K562 (cell line): Measurements from ENCODE around the gene ERVK3-1. TPM values are rescaled to one million over a fixed set of nuclear protein-coding genes. Genes with fewer than 3 reads are reported as not detected.
A peak's percentile ranks its signal among the peaks of the same experiment; 100 is the strongest.

Experiments used
- ATAC-seq: fragments of 200-7000 bp; cut with Tn5 transposase; 3 replicates; pipeline ENCODE4 v1.9.1; 2020; ENCODE audit warnings: moderate library complexity
- BruUV-seq: library from RNA; stranded (reverse); fragments of 400-500 nt; replicated peaks from 2 replicates; lab custom pipeline; 2021; lab: Mats Ljungman, UMichigan
- CTCF ChIA-PET: fragments of 300-600 bp; formaldehyde crosslinking; extraction: SDS; loops from one replicate; lab custom pipeline; 2021; ENCODE audit warnings: low intra/inter-chr PET ratio; lab: Yijun Ruan, JAX
- POLR2A ChIA-PET: fragments of 300-600, 350-650 bp; sonication (Branson Sonifier 250); formaldehyde crosslinking; extraction: SDS; loops from one replicate; lab custom pipeline; 2021; ENCODE audit warnings: antibody characterized with exemption, inconsistent platforms; lab: Yijun Ruan, JAX
- DNase-seq, 4 experiments: peaks; one replicate each; pipeline versions ENCODE4 v3.0.0 to v3.0.0-alpha.2; 2011 to 2018; ENCODE audit warnings: low spot score in 3 of 4, mixed read lengths in 3 of 4; ENCODE audit errors: extremely low read depth in 1 of 4
- FAIRE-seq: peaks from 2 replicates; lab custom pipeline; 2011; peaks lifted over from hg19 to GRCh38; lab: Jason Lieb, UNC
- H2AFZ ChIP-seq: 2 replicates; pipeline ENCODE4 v1.6.0; 2011; ENCODE audit warnings: low read depth, low read length, control low read depth, inconsistent platforms
- H3K27ac ChIP-seq: fragments of 200-600 bp; 3 replicates; pipeline ENCODE4 v1.8.0; 2011; ENCODE audit warnings: low read depth, mild to moderate bottlenecking, control low read depth, inconsistent platforms, low read length, moderate library complexity, mixed read lengths; ENCODE audit errors: extremely low read depth
- H3K27me3 ChIP-seq, 2 experiments: fragments of 300-600 bp in 1 of 2; 2 replicates in 1 of 2; 3 replicates in 1 of 2; pipeline versions ENCODE4 v1.6.0 to v1.8.0; 2011; ENCODE audit warnings: inconsistent platforms in 2 of 2, low read length in 2 of 2, mild to moderate bottlenecking in 1 of 2, mixed read lengths in 1 of 2, moderate library complexity in 1 of 2; ENCODE audit not compliant: control insufficient read depth in 2 of 2, insufficient read depth in 2 of 2
- H3K36me3 ChIP-seq: fragments of 300-600 bp; 3 replicates; pipeline ENCODE4 v1.8.0; 2011; ENCODE audit warnings: mild to moderate bottlenecking, low read length, inconsistent platforms; ENCODE audit not compliant: control insufficient read depth, insufficient read depth
- H3K4me1 ChIP-seq, 2 experiments: fragments of 200-600 bp in 1 of 2; replicated peaks in 1 of 2; 2 replicates in 1 of 2; 3 replicates in 1 of 2; pipeline versions ENCODE4 v1.5.1 to v1.8.0; 2011; ENCODE audit warnings: inconsistent platforms in 2 of 2, low read length in 2 of 2, mild to moderate bottlenecking in 1 of 2, mixed read lengths in 1 of 2, moderate library complexity in 1 of 2; ENCODE audit not compliant: control insufficient read depth in 2 of 2, insufficient read depth in 2 of 2
- H3K4me2 ChIP-seq: 2 replicates; pipeline ENCODE4 v1.6.1; 2011; ENCODE audit warnings: low read length, control low read depth, inconsistent platforms, mixed read lengths; ENCODE audit not compliant: insufficient read depth
- H3K4me3 ChIP-seq: fragments of 200-600 bp; sonication (generic), shearing (Covaris generic); 2 replicates; pipeline ENCODE4 v1.5.1; 2016; ENCODE audit warnings: control low read depth, inconsistent platforms
- H3K79me2 ChIP-seq: fragments of 200-600 bp; 3 replicates; pipeline ENCODE4 v1.8.0; 2011; ENCODE audit warnings: low read length, inconsistent platforms; ENCODE audit not compliant: control insufficient read depth, insufficient read depth
- H3K9ac ChIP-seq, 2 experiments: 2 replicates each; pipeline versions ENCODE4 v1.6.0 to v1.6.1; 2011; ENCODE audit warnings: low read depth in 2 of 2, low read length in 2 of 2, control low read depth in 1 of 2, inconsistent platforms in 1 of 2, mild to moderate bottlenecking in 1 of 2, mixed read lengths in 1 of 2; ENCODE audit not compliant: insufficient read depth in 1 of 2
- H3K9me1 ChIP-seq: one replicate; pipeline ENCODE4 v1.6.0; 2011; ENCODE audit warnings: inconsistent platforms, mild to moderate bottlenecking, low read length, moderate library complexity; ENCODE audit not compliant: control insufficient read depth, insufficient read depth
- H3K9me3 ChIP-seq: replicated peaks from 2 replicates; pipeline ENCODE4 v1.5.1; 2011; ENCODE audit warnings: low read depth, low read length, inconsistent platforms; ENCODE audit not compliant: control insufficient read depth, insufficient read depth
- H4K20me1 ChIP-seq: replicated peaks from 2 replicates; pipeline ENCODE4 v1.6.1; 2011; ENCODE audit warnings: low read length, inconsistent platforms, mixed read lengths; ENCODE audit not compliant: control insufficient read depth, insufficient read depth
- ARHGAP35 ChIP-seq: fragments of 450-650 bp; IDR thresholded peaks from 2 replicates; pipeline ENCODE4 v1.6.1; 2018; ENCODE audit not compliant: partially characterized antibody
- CXXC5 ChIP-seq: fragments of 250-450 bp; sonication (Bioruptor Pico); IDR thresholded peaks from 2 replicates; pipeline ENCODE4 v1.8.0; 2022; ENCODE audit warnings: inconsistent platforms, mild to moderate bottlenecking, moderate library complexity
- FOSL1 ChIP-seq: fragments of 200-800 bp; sonication (Bioruptor generic); conservative IDR thresholded peaks from 2 replicates; pipeline ENCODE4 v1.6.1; 2016; ENCODE audit warnings: missing genetic modification characterization, missing compliant biosample characterization
- FOXP4 ChIP-seq: sonication (generic); formaldehyde crosslinking; IDR thresholded peaks from 2 replicates; pipeline ENCODE4 v1.8.0; 2022; ENCODE audit warnings: mild to moderate bottlenecking, missing genetic modification reagents, borderline replicate concordance
- GATA2 ChIP-seq: sonication (generic); formaldehyde crosslinking; IDR thresholded peaks from 2 replicates; pipeline ENCODE4 v1.4.0; 2020; ENCODE audit warnings: mild to moderate bottlenecking, missing genetic modification reagents
- HMBOX1 ChIP-seq: sonication (generic); IDR thresholded peaks from 2 replicates; pipeline ENCODE4 v1.6.1; 2016
- JUND ChIP-seq, 2 experiments: IDR thresholded peaks; 2 replicates in 1 of 2; 3 replicates in 1 of 2; pipeline ENCODE4 v1.6.1; 2011; ENCODE audit warnings: borderline replicate concordance in 2 of 2, low read depth in 2 of 2, low read length in 2 of 2, improper control_type of control experiment in 1 of 2, missing biosample characterization in 1 of 2, missing genetic modification characterization in 1 of 2, missing genetic modification reagents in 1 of 2
- MCM5 ChIP-seq: fragments of 450-650 bp; IDR thresholded peaks from 2 replicates; pipeline ENCODE4 v1.6.1; 2016; ENCODE audit warnings: low read depth
- SP1 ChIP-seq: sonication (generic); formaldehyde crosslinking; IDR thresholded peaks from 2 replicates; pipeline ENCODE4 v1.8.1; 2022; ENCODE audit warnings: mild to moderate bottlenecking, missing genetic modification reagents
- STAT5A ChIP-seq: IDR thresholded peaks from 2 replicates; pipeline ENCODE4 v1.6.1; 2012; ENCODE audit warnings: low read length, inconsistent platforms, borderline replicate concordance
- TFAP4 ChIP-seq: sonication (generic); formaldehyde crosslinking; IDR thresholded peaks from 2 replicates; pipeline ENCODE4 v1.8.0; 2022; ENCODE audit warnings: missing genetic modification reagents, mild to moderate bottlenecking, moderate library complexity, borderline replicate concordance
- WGBS: fragments of 100-300 bp; shearing (Covaris generic); methylation state at CpG from one replicate; pipeline ENCODE4 v1.1.6; 2016; ENCODE audit warnings: low coverage, mixed read lengths; ENCODE audit not compliant: insufficient coverage; ENCODE audit errors: missing lambda C conversion rate; 5-methylcytosine and 5-hydroxymethylcytosine counted together
- in situ Hi-C: fragments of 300-500 bp; cut with MboI; formaldehyde crosslinking; loops from 4 replicates; pipeline ENCODE4 v1.15.0; 2018; ENCODE audit warnings: inconsistent platforms, mixed read lengths
- intact Hi-C: fragments of 100-400 bp; cut with micrococcal nuclease; formaldehyde crosslinking; loops from 2 replicates; pipeline ENCODE4 v1.14.2; 2022
- polyA plus RNA-seq, 8 experiments: library from polyadenylated mRNA; depleted of rRNA in 4 of 8; stranded (reverse) in 5 of 8; unstranded in 3 of 8; fragments of >200 nt; fragmentation: Nextera tagmentation in 2 of 8; fragmentation: Illumina TruSeq in 1 of 8; extraction: Ambion mirVana in 2 of 8; extraction: Trizol in 1 of 8; gene quantifications; 2 replicates each; pipeline versions ENCODE4 v1.2.1 to v1.2.3, GENCODE V29; 2011 to 2014; ENCODE audit warnings: inconsistent platforms in 1 of 8, missing spikeins in 1 of 8
- total RNA-seq, 7 experiments: library from RNA; depleted of rRNA in 6 of 7; stranded (reverse); fragments of >200 nt in 6 of 7; fragmentation: Illumina TruSeq in 2 of 7; extraction: Trizol in 2 of 7; gene quantifications; 2 replicates each; pipeline versions ENCODE4 v1.2.1 to v1.2.3, GENCODE V29; 2011 to 2021; ENCODE audit warnings: low replicate concordance in 1 of 7

Gene ERVK3-1
- total and polyA plus RNA-seq, 9 of the 15 experiments (the other 6 are each of a cell fraction or from before 2014, with no cell fraction given), result 87.6 to 299 (median 119) TPM

- WGBS, result 26% methylated on average over 4 of the region's 4 CpGs
- ChIA-PET CTCF (no interaction called here), POLR2A (interaction anchor here (0.6 to 1.3 kb wide), 7 partner anchors 17 to 631 kb away, joined by 3 to 4 read pairs (median 3); no protein-coding TSS in a partner anchor)
- no peak for ATAC-seq
- peaks cover 47% of the 10 kb centered on the region for H3K79me2 ChIP-seq
- TF ChIP-seq SP1 (CRISPR knock-in tag), result peak; percentile 35; the same call in 1 of the 2 replicates
- TF ChIP-seq GATA2, result 0 out of 2 replicates have a peak, but pooled peaks have one; percentile 20
- no peak for TF ChIP-seq CXXC5 (CRISPR knock-in tag)
- no peak for TF ChIP-seq ARHGAP35
- peak; percentile 61 for TF ChIP-seq TFAP4 (CRISPR knock-in tag)
- TF ChIP-seq FOSL1 (tag), result peak; percentile 83
- TF ChIP-seq HMBOX1, result 0 out of 2 replicates have a peak, but pooled peaks have one; percentile 31
- 0 out of 2 replicates have a peak, but pooled peaks have one; percentile 20 for TF ChIP-seq FOXP4 (CRISPR knock-in tag)
- TF ChIP-seq STAT5A, result no peak
- peak; percentile 10; the same call in 1 of the 2 replicates for TF ChIP-seq JUND (IDR thresholded peaks at IDR 0.05; ENCODE audit: borderline replicate concordance, low read depth, low read length)
- 0 out of 3 replicates have a peak, but pooled peaks have one; percentile 38 for TF ChIP-seq JUND (tag; IDR thresholded peaks at IDR 0.05; ENCODE audit: borderline replicate concordance, low read depth, low read length)
- TF ChIP-seq MCM5, result no peak
- no peak overlapping the region for H2AFZ ChIP-seq
- H4K20me1 ChIP-seq, result peaks cover 4% of the 10 kb centered on the region; the same call in 1 of the 2 replicates
- no peak overlapping the region for H3K4me3 ChIP-seq
- peak; percentile 48 to 66 (median 54) for DNase-seq
- peaks cover 26 to 33% of the 10 kb centered on the region in 2 experiments; a peak in 4 of 5 replicates for H3K4me1 ChIP-seq
- in situ Hi-C loops, result no loop called here
- H3K9ac ChIP-seq, result no peak overlapping the region
- H3K9me3 ChIP-seq, result no peaks in the 10 kb centered on the region
- H3K27ac ChIP-seq, result peak overlapping the region; percentile 25; the same call in 1 of the 3 replicates
- peak; percentile 71 for FAIRE-seq
- no peaks in the 10 kb centered on the region for H3K27me3 ChIP-seq
- peak overlapping the region; percentile 44; the same call in 1 of the 2 replicates for H3K4me2 ChIP-seq
- no TSS peak for BruUV-seq
- H3K36me3 ChIP-seq, result peaks cover 10% of the 10 kb centered on the region; the same call in 2 of the 3 replicates
- H3K9me1 ChIP-seq, result peaks cover 2% of the 10 kb centered on the region
- intact Hi-C loops, result no loop called here
Observed at GRCh38 chr19:58330458-58330857, 25.3 kb downstream of the ERVK3-1 start.
